Psoas muscle (tissue), 8 donors: Measurements from ENCODE around the gene B3GNT7. TPM values are rescaled to one million over a fixed set of nuclear protein-coding genes. Genes with fewer than 3 reads are reported as not detected.

Source experiments
- ATAC-seq, 4 donors: fragments of 200-7000 bp; cut with Tn5 transposase; one replicate each; pipeline ENCODE4 v1.9.1; 2020; ENCODE audit warnings: moderate library complexity in 3 of 4, mild to moderate bottlenecking in 2 of 4
- DNase-seq, 2 donors: peaks; one replicate each; pipeline ENCODE4 v3.0.0-alpha.2; 2020
- H3K27ac ChIP-seq: fragments of 200-600 bp; one replicate; pipeline ENCODE4 v1.8.0; 2022
- H3K27me3 ChIP-seq, 3 donors: fragments of 200-600 bp in 1 of 3; one replicate each; pipeline versions ENCODE4 v1.6.1 to v1.8.0; 2013 to 2022; ENCODE audit warnings: low read length in 2 of 3, mild to moderate bottlenecking in 2 of 3, moderate library complexity in 1 of 3; ENCODE audit not compliant: insufficient read depth in 3 of 3
- H3K36me3 ChIP-seq, 2 donors: fragments of 200-600 bp in 1 of 2; one replicate each; pipeline versions ENCODE4 v1.6.1 to v1.8.0; 2013 to 2022; ENCODE audit warnings: low read depth in 1 of 2, mild to moderate bottlenecking in 1 of 2, moderate library complexity in 1 of 2; ENCODE audit not compliant: insufficient read depth in 1 of 2
- H3K4me1 ChIP-seq: fragments of 200-600 bp; one replicate; pipeline ENCODE4 v1.8.0; 2022
- H3K4me3 ChIP-seq: fragments of 200-600 bp; one replicate; pipeline ENCODE4 v1.8.0; 2022; ENCODE audit warnings: mild to moderate bottlenecking
- H3K9me3 ChIP-seq: fragments of 200-600 bp; one replicate; pipeline ENCODE4 v1.8.0; 2022
- CTCF ChIP-seq: fragments of 200-600 bp; IDR thresholded peaks from one replicate; pipeline ENCODE4 v1.8.0; 2022; ENCODE audit warnings: antibody characterized with exemption
- WGBS, 3 donors: extraction: QIAGEN DNeasy Blood & Tissue Kit; methylation state at CpG; one replicate each; pipeline versions ENCODE4 v1.1.6 to v1.1.7; 2013; 5-methylcytosine and 5-hydroxymethylcytosine counted together
- intact Hi-C, 2 donors: fragments of 100-400 bp; cut with DNase I; formaldehyde crosslinking; loops; one replicate each; pipeline versions ENCODE4 v1.11.0 to v1.14.2; 2022
- polyA plus RNA-seq, 3 donors: library from polyadenylated mRNA; stranded (reverse); fragments of 200-250 nt; gene quantifications; one replicate each; pipeline ENCODE4 v1.2.3, GENCODE V29; 2013
- total RNA-seq, 4 donors: library from RNA; stranded (reverse); fragmentation: NEBNext Ultra II Directional in 2 of 4; extraction: Animal tissue kit (Norgen Biotek cat#: 25700) in 2 of 4; gene quantifications; one replicate each; pipeline versions ENCODE4 v1.2.1 to v1.2.4, GENCODE V29; 2021 to 2023
- donor health status: healthy with polysubstance abuse.
- donor health status: DM: no; HTN: no; CAD: no; lungs with moderate emphysema.
- donor health status: Bipolar disorder and iron deficiency.
- donor health status: healthy.
- donor health status: DM: yes; HTN: yes; CAD: no.
- donor health status: DM: no; HTN: no; CAD: no.
- donor health status: DM: no; HTN: no; CAD: no.
- donor health status: DM: yes; HTN: yes; CAD: no.

B3GNT7 gene
- total and polyA plus RNA-seq, 7 donors, result 0.03 to 1.7 (median 0.29) TPM

GRCh38 chr2:231433990-231434389 lies 38.5 kb downstream of the B3GNT7 start:
- no peak overlapping the region for H3K4me3 ChIP-seq
- no peak for ATAC-seq
- H3K9me3 ChIP-seq, result no peaks in the 10 kb centered on the region
- H3K36me3 ChIP-seq, result no peaks in the 10 kb centered on the region
- no peaks in the 10 kb centered on the region for H3K27me3 ChIP-seq
- no peak for DNase-seq
- no peaks in the 10 kb centered on the region for H3K4me1 ChIP-seq
- intact Hi-C loops, result no loop called here
- no peak overlapping the region for H3K27ac ChIP-seq
- WGBS, 3 donors, result 80 to 91% (median 84%) methylated on average over 8 of the region's 8 CpGs
- no peak for TF ChIP-seq CTCF

GRCh38 chr2:231436957-231437356 lies 41.4 kb downstream of the B3GNT7 start:
- Histone ChIP-seq H3K9me3 (no peaks in the 10 kb centered on the region), H3K27me3 (no peaks in the 10 kb centered on the region), H3K36me3 (no peaks in the 10 kb centered on the region), H3K27ac (no peak overlapping the region), H3K4me3 (no peak overlapping the region), H3K4me1 (no peaks in the 10 kb centered on the region)
- ATAC-seq (no peak), DNase-seq (no peak)
- no peak for TF ChIP-seq CTCF
- intact Hi-C loops, result no loop called here
- 88 to 92% (median 90%) methylated on average over 13 of the region's 13 CpGs for WGBS, 3 donors

- peaks cover 3 to 23% of the 10 kb centered on the region in 2 donors for H3K36me3 ChIP-seq
- no peak for TF ChIP-seq CTCF
- no peaks in the 10 kb centered on the region for H3K9me3 ChIP-seq
- no peaks in the 10 kb centered on the region for H3K4me1 ChIP-seq
- H3K27me3 ChIP-seq, result no peaks in the 10 kb centered on the region
- intact Hi-C loops, result loop anchor here (5.0 to 10.0 kb wide), 3 partner anchors 222 to 365 kb away; no protein-coding TSS in a partner anchor
- no peak overlapping the region for H3K27ac ChIP-seq
- DNase-seq, result no peak
- WGBS, 3 donors, result 82 to 86% (median 84%) methylated on average over 4 of the region's 4 CpGs
- ATAC-seq, result no peak
- H3K4me3 ChIP-seq, result no peak overlapping the region
Measured at GRCh38 chr2:231449503-231450054, 54.1 kb downstream of the B3GNT7 start.

- Histone ChIP-seq H3K4me1 (no peaks in the 10 kb centered on the region), H3K36me3 (peaks cover 3 to 33% of the 10 kb centered on the region in 2 donors), H3K27ac (no peak overlapping the region), H3K27me3 (no peaks in the 10 kb centered on the region), H3K4me3 (no peak overlapping the region), H3K9me3 (no peaks in the 10 kb centered on the region)
- 82 to 91% (median 86%) methylated on average over 4 of the region's 4 CpGs for WGBS, 3 donors
- intact Hi-C loops, result loop anchor here (5.0 to 10.0 kb wide), 3 partner anchors 223 to 366 kb away; no protein-coding TSS in a partner anchor
- no peak for TF ChIP-seq CTCF
- ATAC-seq, result no peak
- DNase-seq, result no peak
Measured at GRCh38 chr2:231450548-231450989, 55.1 kb downstream of the B3GNT7 start.

Other genes with a start within 250 kb of the B3GNT7 start
- gene ARMC9, start 197.1 kb upstream of the B3GNT7 start, total RNA-seq, result 10 to 100 TPM in 1 of 4 donors, 1 to 10 TPM in 3; 1.4 to 18.4 (median 2.6) TPM
- 1 to 10 TPM; 2.1 to 2.3 (median 2.2) TPM for gene ARMC9, start 197.1 kb upstream of the B3GNT7 start, polyA plus RNA-seq
- 100 to 1,000 TPM; 331 to 632 (median 572) TPM for gene NCL, start 68.8 kb downstream of the B3GNT7 start, total RNA-seq
- gene NCL, start 68.8 kb downstream of the B3GNT7 start, polyA plus RNA-seq, result 100 to 1,000 TPM; 221 to 382 (median 359) TPM
- under 1 TPM in 3 of 4 donors, not detected in 1; 0.06 to 0.10 (median 0.09) TPM for gene NMUR1, start 134.7 kb downstream of the B3GNT7 start, total RNA-seq
- gene NMUR1, start 134.7 kb downstream of the B3GNT7 start, polyA plus RNA-seq, result under 1 TPM; 0.03 to 0.06 (median 0.04) TPM
- gene TEX44, start 197.2 kb downstream of the B3GNT7 start, total RNA-seq, result not detected
- not detected for gene TEX44, start 197.2 kb downstream of the B3GNT7 start, polyA plus RNA-seq